Heart left ventricle (tissue), 16 donors: Measurements from ENCODE around the gene ZNF607. TPM values are rescaled to one million over a fixed set of nuclear protein-coding genes. Genes with fewer than 3 reads are reported as not detected.

Experiments
- ATAC-seq, 4 donors: fragments of 200-7000 bp; cut with Tn5 transposase; one replicate each; pipeline ENCODE4 v1.9.1; 2020 to 2022; ENCODE audit warnings: moderate library complexity in 4 of 4, mild to moderate bottlenecking in 3 of 4, moderate number of reproducible peaks in 1 of 4
- DNase-seq, 5 donors: peaks; one replicate each; pipeline ENCODE4 v3.0.0-alpha.2; 2020
- H3K27ac ChIP-seq, 12 donors: fragments of 200-600 bp; sonication (generic) in 4 of 12; one replicate each; pipeline versions ENCODE4 v1.5.0 to v1.8.0; 2016 to 2022; ENCODE audit warnings: mild to moderate bottlenecking in 2 of 12
- H3K27me3 ChIP-seq, 9 donors: fragments of 200-600 bp; sonication (generic) in 2 of 9; one replicate each; pipeline versions ENCODE4 v1.5.1 to v1.8.0; 2016 to 2022; ENCODE audit warnings: mild to moderate bottlenecking in 3 of 9
- H3K36me3 ChIP-seq, 9 donors: fragments of 200-600 bp; sonication (generic) in 2 of 9; one replicate each; pipeline versions ENCODE4 v1.5.0 to v1.8.0; 2018 to 2022; ENCODE audit warnings: mild to moderate bottlenecking in 2 of 9
- H3K4me1 ChIP-seq, 12 donors: fragments of 200-600 bp; sonication (generic) in 4 of 12; one replicate each; pipeline versions ENCODE4 v1.5.0 to v1.8.0; 2016 to 2022; ENCODE audit warnings: mild to moderate bottlenecking in 3 of 12
- H3K4me3 ChIP-seq, 12 donors: fragments of 200-600 bp; sonication (generic) in 4 of 12; one replicate each; pipeline versions ENCODE4 v1.5.0 to v1.8.0; 2017 to 2022; ENCODE audit warnings: mild to moderate bottlenecking in 9 of 12, moderate library complexity in 4 of 12
- H3K9me3 ChIP-seq, 12 donors: fragments of 200-600 bp; sonication (generic) in 4 of 12; one replicate each; pipeline versions ENCODE4 v1.5.0 to v1.8.0; 2016 to 2022; ENCODE audit warnings: mild to moderate bottlenecking in 1 of 12
- POLR2A ChIP-seq, 2 donors: fragments of 450-650 bp; IDR thresholded peaks; one replicate each; pipeline ENCODE4 v1.6.1; 2017; ENCODE audit warnings: antibody characterized with exemption in 2 of 2, mild to moderate bottlenecking in 2 of 2, moderate library complexity in 2 of 2
- WGBS, 4 donors: extraction: QIAGEN DNeasy Blood & Tissue Kit in 2 of 4; methylation state at CpG; one replicate each; pipeline versions ENCODE4 v1.1.5 to v1.1.7; 2013 to 2018; 5-methylcytosine and 5-hydroxymethylcytosine counted together
- intact Hi-C, 10 donors: fragments of 100-400 bp; cut with DNase I; formaldehyde crosslinking; loops; one replicate each; pipeline versions ENCODE4 v1.11.1 to v1.14.2; 2022
- polyA plus RNA-seq, 2 donors: library from polyadenylated mRNA; stranded (reverse); fragments of 200-250 nt; gene quantifications; one replicate each; pipeline ENCODE4 v1.2.3, GENCODE V29; 2013
- total RNA-seq, 9 donors: library from RNA; depleted of rRNA in 2 of 9; stranded (reverse); fragments of >200 nt in 2 of 9; fragmentation: NEBNext Ultra II Directional in 3 of 9; extraction: Animal tissue kit (Norgen Biotek cat#: 25700) in 3 of 9; gene quantifications; one replicate each; pipeline versions ENCODE4 v1.1.0 to v1.2.4, GENCODE V29; 2016 to 2023
- TF ChIP-seq, protein P1 (sequence below), 12 donors: fragments of 200-600 bp; sonication (generic) in 4 of 12; IDR thresholded peaks; one replicate each; pipeline versions ENCODE4 v1.5.0 to v1.8.0; 2018 to 2022; ENCODE audit warnings: antibody characterized with exemption in 12 of 12, mild to moderate bottlenecking in 5 of 12
- donor health status: ischemic (EF 13 %, LVEDD 7.1; RV severe dilation, severe dysfunction).
- donor health status: healthy with polysubstance abuse.
- donor health status: DM: no; HTN: yes; CAD: no.
- donor health status: DM: no; HTN: no; CAD: no.
- donor health status: ischemic (EF 25% LVEDD 6.9; RV normal size, moderate dysfunction).
- donor health status: ischemic (EF 25% LVEDD 5.7; RV mildly dilated, moderate dysfunction).
- donor health status: healthy.
- donor health status: DM: yes; HTN: yes; CAD: no.
- donor health status: ischemic (EF 35%, LVEDD 5.7; RV mildly dilated, moderate dysfunction).
- donor health status: nonischemic (EF 11% LVEDD 7.7; RV severe dilation, severe dysfunction).
- donor health status: DM: yes; HTN: yes; CAD: no.
- donor health status: PGD.
- donor health status: ischemic (EF 29% LVEDD 5.4; RV normal size, mild dysfunction).
- donor health status: nonischemic (EF 23%, LVEDD 6.1; RV moderate dilation, normal function).

The ZNF607 gene
- total and polyA plus RNA-seq, 11 donors, result 1.8 to 7.9 (median 5.9) TPM

DNA sequence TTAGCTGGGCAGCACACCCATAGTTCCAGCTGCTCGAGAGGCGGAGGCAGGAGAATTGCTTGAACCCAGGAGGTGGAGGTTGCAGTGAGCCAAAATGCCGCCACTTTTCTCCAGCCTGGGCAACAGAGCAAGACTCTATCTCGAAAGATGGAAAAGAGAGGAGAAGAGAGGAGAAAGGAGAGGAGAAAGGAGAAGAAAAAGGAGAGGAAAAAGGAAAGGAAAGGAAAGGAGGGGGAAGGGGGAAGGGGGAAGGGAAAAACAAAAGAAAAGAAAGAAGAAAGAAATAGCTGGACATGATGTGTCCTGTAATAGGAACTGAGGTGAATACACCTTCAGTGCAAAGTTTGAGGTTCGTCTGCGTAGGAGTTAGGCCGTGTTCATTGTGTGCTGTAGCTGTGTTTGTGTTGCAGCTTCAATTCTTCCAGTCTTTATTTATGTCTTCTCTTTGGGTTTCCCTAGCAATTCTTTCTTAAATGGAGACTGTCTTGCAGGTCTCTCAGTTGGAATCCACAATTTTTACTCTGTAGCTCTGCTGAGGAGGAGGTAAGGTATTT, 13.4 kb downstream of the ZNF607 start:
- WGBS, 4 donors, result 92 to 96% (median 94%) methylated on average over 7 of the region's 7 CpGs
- H3K27me3 ChIP-seq, result no peaks in the 10 kb centered on the region
- H3K27ac ChIP-seq, result no peak overlapping the region
- H3K36me3 ChIP-seq, result peaks cover 0 to 74% (median 35%) of the 10 kb centered on the region in 9 donors
- H3K9me3 ChIP-seq, result peaks cover 0 to 22% (median 0%) of the 10 kb centered on the region in 12 donors
- intact Hi-C loops, result no loop called here
- no peaks in the 10 kb centered on the region for H3K4me1 ChIP-seq
- TF ChIP-seq, protein P1, sequence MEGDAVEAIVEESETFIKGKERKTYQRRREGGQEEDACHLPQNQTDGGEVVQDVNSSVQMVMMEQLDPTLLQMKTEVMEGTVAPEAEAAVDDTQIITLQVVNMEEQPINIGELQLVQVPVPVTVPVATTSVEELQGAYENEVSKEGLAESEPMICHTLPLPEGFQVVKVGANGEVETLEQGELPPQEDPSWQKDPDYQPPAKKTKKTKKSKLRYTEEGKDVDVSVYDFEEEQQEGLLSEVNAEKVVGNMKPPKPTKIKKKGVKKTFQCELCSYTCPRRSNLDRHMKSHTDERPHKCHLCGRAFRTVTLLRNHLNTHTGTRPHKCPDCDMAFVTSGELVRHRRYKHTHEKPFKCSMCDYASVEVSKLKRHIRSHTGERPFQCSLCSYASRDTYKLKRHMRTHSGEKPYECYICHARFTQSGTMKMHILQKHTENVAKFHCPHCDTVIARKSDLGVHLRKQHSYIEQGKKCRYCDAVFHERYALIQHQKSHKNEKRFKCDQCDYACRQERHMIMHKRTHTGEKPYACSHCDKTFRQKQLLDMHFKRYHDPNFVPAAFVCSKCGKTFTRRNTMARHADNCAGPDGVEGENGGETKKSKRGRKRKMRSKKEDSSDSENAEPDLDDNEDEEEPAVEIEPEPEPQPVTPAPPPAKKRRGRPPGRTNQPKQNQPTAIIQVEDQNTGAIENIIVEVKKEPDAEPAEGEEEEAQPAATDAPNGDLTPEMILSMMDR (IDR thresholded peaks at IDR 0.05), result no peak
- no peak for TF ChIP-seq POLR2A (IDR thresholded peaks at IDR 0.05)
- DNase-seq, result no peak
- no peak for ATAC-seq
- no peak overlapping the region for H3K4me3 ChIP-seq

DNA sequence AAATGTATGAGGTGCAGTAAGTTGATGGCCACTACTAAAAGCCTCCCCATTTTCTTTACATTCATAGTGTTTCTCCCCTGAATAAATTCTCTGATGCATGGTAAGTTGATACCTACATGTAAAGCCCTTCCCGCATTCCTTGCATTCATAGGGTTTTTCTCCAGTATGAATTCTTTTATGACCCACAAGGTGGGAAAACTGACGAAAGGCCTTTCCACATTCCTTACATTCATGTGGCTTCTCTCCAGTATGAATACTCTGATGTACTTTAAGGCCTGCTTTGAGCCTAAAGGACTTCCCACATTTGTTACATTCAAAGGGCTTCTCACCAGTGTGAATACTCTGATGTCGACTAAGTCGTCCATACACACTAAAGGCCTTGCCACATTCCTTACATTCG, 20.5 kb downstream of the ZNF607 start:
- intact Hi-C loops, result loop anchor here in 1 of 10 donors (10.0 kb wide), 1 partner anchor 104 kb away; the partner anchor contains the start of genes ZNF540 and ZNF571
- H3K4me3 ChIP-seq, result no peak overlapping the region
- H3K9me3 ChIP-seq, result peaks cover 0 to 67% (median 0%) of the 10 kb centered on the region in 12 donors
- no peaks in the 10 kb centered on the region for H3K27me3 ChIP-seq
- peaks cover 0 to 59% (median 26%) of the 10 kb centered on the region in 9 donors for H3K36me3 ChIP-seq
- 87 to 92% (median 90%) methylated on average over 5 of the region's 5 CpGs for WGBS, 4 donors
- no peak overlapping the region for H3K27ac ChIP-seq
- no peaks in the 10 kb centered on the region for H3K4me1 ChIP-seq
- no peak for DNase-seq
- ATAC-seq, result no peak
- TF ChIP-seq, protein P1 (IDR thresholded peaks at IDR 0.05), result no peak
- TF ChIP-seq POLR2A (IDR thresholded peaks at IDR 0.05), result no peak

DNA sequence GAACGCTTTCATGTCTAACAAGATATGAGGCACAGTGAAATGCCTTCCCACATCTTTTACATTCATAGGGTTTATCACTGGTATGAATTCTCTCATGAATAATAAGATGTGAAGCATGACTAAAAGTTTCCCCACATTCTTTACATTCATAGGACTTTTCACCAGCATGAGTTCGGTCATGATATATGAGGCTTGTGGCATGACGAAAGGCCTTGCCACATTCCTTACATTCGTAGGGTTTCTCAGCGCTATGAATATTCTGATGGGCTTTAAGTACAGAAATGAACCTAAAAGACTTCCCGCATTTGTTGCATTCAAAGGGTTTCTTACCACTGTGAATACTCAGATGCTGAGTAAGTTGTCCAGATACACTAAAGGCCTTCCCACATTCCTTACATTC, 21.3 kb downstream of the ZNF607 start:
- TF ChIP-seq, protein P1 (IDR thresholded peaks at IDR 0.05), result no peak
- TF ChIP-seq POLR2A (IDR thresholded peaks at IDR 0.05), result no peak
- intact Hi-C loops, result loop anchor here in 1 of 10 donors (10.0 kb wide), 1 partner anchor 103 kb away; the partner anchor contains the start of genes ZNF540 and ZNF571
- no peaks in the 10 kb centered on the region for H3K4me1 ChIP-seq
- H3K36me3 ChIP-seq, result peaks cover 0 to 51% (median 26%) of the 10 kb centered on the region in 9 donors
- 82 to 95% (median 91%) methylated on average over 6 of the region's 6 CpGs for WGBS, 4 donors
- no peak for DNase-seq
- H3K9me3 ChIP-seq, result peaks cover 0 to 67% (median 0%) of the 10 kb centered on the region in 12 donors
- no peak for ATAC-seq
- no peak overlapping the region for H3K27ac ChIP-seq
- no peaks in the 10 kb centered on the region for H3K27me3 ChIP-seq
- H3K4me3 ChIP-seq, result no peak overlapping the region

DNA sequence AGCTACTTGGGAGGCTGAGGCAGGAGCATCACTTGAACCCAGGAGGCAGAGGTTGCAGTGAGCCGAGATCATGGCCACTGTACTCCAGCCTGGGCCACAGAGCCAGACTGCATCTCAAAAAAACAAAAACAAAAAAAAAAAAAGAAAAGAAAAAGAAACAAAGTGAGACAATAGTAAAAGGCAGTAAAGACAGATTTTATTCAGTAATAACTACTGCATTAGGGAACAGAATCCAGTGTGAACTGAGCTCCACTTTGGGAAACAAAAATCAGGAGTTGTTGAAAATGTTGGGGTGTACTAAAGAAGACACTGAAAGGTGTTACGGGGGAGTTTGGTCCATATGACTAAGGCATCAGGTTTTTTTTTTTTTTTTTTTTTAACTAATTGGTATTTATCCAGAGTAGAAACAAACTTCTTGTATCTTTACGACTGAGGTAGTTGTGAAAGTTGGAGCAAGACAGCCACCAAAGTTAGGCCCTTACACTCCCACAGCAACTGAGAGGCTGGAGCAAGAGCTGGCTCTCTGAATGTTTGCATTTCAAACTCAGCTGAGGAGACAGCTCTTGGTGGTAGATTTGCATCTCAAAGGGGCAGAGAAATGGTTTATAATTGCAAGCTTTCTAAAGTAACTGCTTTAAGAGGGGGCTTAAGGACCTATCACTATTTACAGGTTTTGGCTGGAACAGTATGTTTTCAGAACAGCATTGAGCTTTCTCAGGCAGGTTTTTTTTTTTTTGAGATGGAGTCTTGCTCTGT, 24.2 kb downstream of the ZNF607 start:
- no peak for TF ChIP-seq POLR2A (IDR thresholded peaks at IDR 0.05)
- TF ChIP-seq, protein P1 (IDR thresholded peaks at IDR 0.05), result no peak
- ATAC-seq, result no peak
- Histone ChIP-seq H3K9me3 (peaks cover 0 to 47% (median 0%) of the 10 kb centered on the region in 12 donors), H3K36me3 (peaks cover 0 to 38% (median 25%) of the 10 kb centered on the region in 9 donors), H3K4me3 (no peak overlapping the region), H3K4me1 (peaks cover 0 to 16% (median 8%) of the 10 kb centered on the region in 12 donors), H3K27ac (no peak overlapping the region), H3K27me3 (no peaks in the 10 kb centered on the region)
- WGBS, 4 donors, result 81 to 89% (median 86%) methylated on average over 3 of the region's 3 CpGs
- no peak for DNase-seq
- intact Hi-C loops, result loop anchor here in 1 of 10 donors (10.0 kb wide), 1 partner anchor 101 kb away; the partner anchor contains the start of genes ZNF540 and ZNF571
